Duodenal mucosa (tissue), 2 donors: ENCODE results near the gene CELSR3.

Experiments used
- H3K27ac ChIP-seq: one replicate; pipeline ENCODE4 v1.7.0; 2013; ENCODE audit warnings: low read depth, low read length
- H3K27me3 ChIP-seq, 2 donors: one replicate each; pipeline ENCODE4 v1.7.0; 2013; ENCODE audit warnings: low read length in 2 of 2, control low read depth in 1 of 2; ENCODE audit not compliant: insufficient read depth in 2 of 2, control insufficient read depth in 1 of 2
- H3K36me3 ChIP-seq, 2 donors: one replicate each; pipeline ENCODE4 v1.7.0; 2013; ENCODE audit warnings: low read length in 2 of 2, control low read depth in 1 of 2; ENCODE audit not compliant: insufficient read depth in 2 of 2, control insufficient read depth in 1 of 2
- H3K4me1 ChIP-seq, 2 donors: one replicate each; pipeline ENCODE4 v1.7.0; 2013; ENCODE audit warnings: low read length in 2 of 2, control low read depth in 1 of 2; ENCODE audit not compliant: insufficient read depth in 2 of 2, control insufficient read depth in 1 of 2
- H3K4me3 ChIP-seq, 2 donors: one replicate each; pipeline ENCODE4 v1.7.0; 2013; ENCODE audit warnings: low read length in 2 of 2, low read depth in 1 of 2
- H3K9ac ChIP-seq, 2 donors: one replicate each; pipeline ENCODE4 v1.7.0; 2013; ENCODE audit warnings: low read length in 2 of 2, low read depth in 1 of 2
- H3K9me3 ChIP-seq, 2 donors: one replicate each; pipeline ENCODE4 v1.7.0; 2013; ENCODE audit warnings: low read length in 2 of 2, control low read depth in 1 of 2; ENCODE audit not compliant: control insufficient read depth in 1 of 2

The CELSR3 gene

DNA sequence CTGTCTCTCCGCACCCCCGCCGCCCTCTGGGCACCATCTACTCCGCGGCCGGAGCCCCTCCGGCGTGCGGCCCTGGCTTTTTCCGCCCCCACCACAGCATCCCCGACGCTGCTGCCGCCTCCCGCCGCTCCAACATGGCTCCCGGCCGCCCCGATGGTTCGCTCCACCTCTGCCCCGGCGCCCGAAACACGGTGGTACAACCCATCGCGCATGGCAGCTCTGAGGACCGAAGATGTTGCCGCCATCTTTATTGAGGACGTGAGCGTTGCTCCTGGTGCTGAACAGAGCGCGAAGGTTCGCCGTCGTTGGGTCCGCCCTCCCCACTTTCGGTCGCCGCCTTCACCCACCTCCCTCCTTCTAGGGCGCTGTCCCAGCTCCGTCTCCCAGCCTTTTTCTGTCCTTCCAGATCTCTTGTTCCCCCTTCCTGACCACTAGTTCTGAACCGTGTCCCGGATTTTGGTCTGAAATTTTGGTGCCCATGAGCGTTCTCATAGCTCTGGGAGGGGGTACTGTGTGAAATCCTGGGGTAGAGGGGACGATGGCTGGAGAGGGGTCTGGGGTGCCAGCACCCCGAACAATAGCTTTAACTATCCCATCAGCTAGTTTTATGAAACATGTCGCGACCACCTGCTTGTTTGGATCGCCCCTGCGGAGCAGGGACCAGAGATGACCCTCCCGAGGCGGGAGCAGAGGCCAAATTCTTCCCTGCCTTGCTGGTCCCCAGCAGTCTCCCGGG is at the start of gene CELSR3:
Gene CELSR3, minus strand, starts transcription at position 134 of the 736 bp plus-strand sequence. CDS start 252 bp downstream, outside the sequence.
- peaks cover 0 to 13% of the 10 kb centered on the region in 2 donors for H3K4me1 ChIP-seq
- peak within 1 kb of the TSS; percentile 49 to 56 for H3K9ac ChIP-seq
- H3K36me3 ChIP-seq, result no peaks in the 10 kb centered on the region
- H3K27me3 ChIP-seq, result no peaks in the 10 kb centered on the region
- peak within 1 kb of the TSS; percentile 73 to 81 for H3K4me3 ChIP-seq
- peak within 1 kb of the TSS; percentile 72 for H3K27ac ChIP-seq
- H3K9me3 ChIP-seq, result no peaks in the 10 kb centered on the region

- no peaks in the 10 kb centered on the region for H3K9me3 ChIP-seq
- H3K27ac ChIP-seq, result no peak overlapping the region
- H3K4me3 ChIP-seq, result no peak overlapping the region
- H3K36me3 ChIP-seq, result peaks cover 7 to 53% of the 10 kb centered on the region in 2 donors
- H3K27me3 ChIP-seq, result no peaks in the 10 kb centered on the region
- peaks cover 26 to 31% of the 10 kb centered on the region in 2 donors for H3K4me1 ChIP-seq
- H3K9ac ChIP-seq, result no peak overlapping the region
These were observed 49.0 kb upstream of the CELSR3 start for GRCh38 chr3:48711727-48712126.

DNA sequence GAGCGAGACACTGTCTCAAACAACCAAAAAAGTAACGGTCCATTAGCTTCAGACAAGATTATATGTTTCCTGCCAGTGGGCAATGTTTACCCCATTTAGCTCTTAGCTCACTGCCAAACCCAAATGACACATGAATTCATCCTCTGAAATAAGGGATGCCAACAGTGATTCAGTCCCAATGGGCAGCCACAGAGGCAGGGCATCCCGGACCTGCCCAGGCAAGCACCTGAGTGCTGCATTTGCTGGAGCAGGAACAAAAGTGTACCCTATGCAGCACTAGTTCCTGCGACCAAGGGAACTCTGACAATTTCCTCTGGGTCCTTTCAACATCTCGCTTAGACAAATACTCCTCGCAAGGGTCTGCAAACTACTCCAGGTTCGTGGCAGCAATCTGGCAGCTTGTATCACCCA is 46.4 kb upstream of the CELSR3 start:
- Histone ChIP-seq H3K27me3 (no peaks in the 10 kb centered on the region), H3K9me3 (no peaks in the 10 kb centered on the region), H3K27ac (no peak overlapping the region), H3K4me1 (peaks cover 17 to 19% of the 10 kb centered on the region in 2 donors), H3K9ac (no peak overlapping the region), H3K36me3 (peaks cover 11 to 59% of the 10 kb centered on the region in 2 donors), H3K4me3 (no peak overlapping the region)

DNA sequence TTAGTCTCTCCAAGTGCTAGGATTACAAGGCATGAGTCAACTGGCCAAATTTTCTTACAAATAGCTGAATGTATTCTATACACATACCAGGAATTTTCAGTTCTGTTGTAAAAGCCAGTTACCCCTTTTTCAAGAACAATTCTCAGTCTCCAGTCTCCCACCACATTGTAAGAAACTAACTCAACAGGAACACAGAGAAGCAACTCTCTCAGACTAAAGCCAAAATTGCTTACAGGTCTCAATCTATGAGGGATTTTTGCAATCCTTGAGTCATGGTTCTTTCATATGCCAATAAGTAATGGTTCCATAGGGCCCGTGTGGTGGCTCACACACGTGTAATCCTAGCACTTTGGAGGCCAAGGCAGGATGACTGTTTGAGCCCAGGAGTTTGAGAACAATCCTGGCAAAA is 45.8 kb upstream of the CELSR3 start:
- H3K36me3 ChIP-seq, result peaks cover 11 to 59% of the 10 kb centered on the region in 2 donors
- H3K4me3 ChIP-seq, result no peak overlapping the region
- H3K27ac ChIP-seq, result no peak overlapping the region
- H3K27me3 ChIP-seq, result no peaks in the 10 kb centered on the region
- H3K9me3 ChIP-seq, result no peaks in the 10 kb centered on the region
- H3K4me1 ChIP-seq, result peaks cover 17 to 18% of the 10 kb centered on the region in 2 donors
- no peak overlapping the region for H3K9ac ChIP-seq

- H3K36me3 ChIP-seq, result peaks cover 8 to 55% of the 10 kb centered on the region in 2 donors
- peaks cover 11 to 12% of the 10 kb centered on the region in 2 donors for H3K4me1 ChIP-seq
- no peak overlapping the region for H3K27ac ChIP-seq
These were observed 44.5 kb upstream of the CELSR3 start for GRCh38 chr3:48707157-48707556.

DNA sequence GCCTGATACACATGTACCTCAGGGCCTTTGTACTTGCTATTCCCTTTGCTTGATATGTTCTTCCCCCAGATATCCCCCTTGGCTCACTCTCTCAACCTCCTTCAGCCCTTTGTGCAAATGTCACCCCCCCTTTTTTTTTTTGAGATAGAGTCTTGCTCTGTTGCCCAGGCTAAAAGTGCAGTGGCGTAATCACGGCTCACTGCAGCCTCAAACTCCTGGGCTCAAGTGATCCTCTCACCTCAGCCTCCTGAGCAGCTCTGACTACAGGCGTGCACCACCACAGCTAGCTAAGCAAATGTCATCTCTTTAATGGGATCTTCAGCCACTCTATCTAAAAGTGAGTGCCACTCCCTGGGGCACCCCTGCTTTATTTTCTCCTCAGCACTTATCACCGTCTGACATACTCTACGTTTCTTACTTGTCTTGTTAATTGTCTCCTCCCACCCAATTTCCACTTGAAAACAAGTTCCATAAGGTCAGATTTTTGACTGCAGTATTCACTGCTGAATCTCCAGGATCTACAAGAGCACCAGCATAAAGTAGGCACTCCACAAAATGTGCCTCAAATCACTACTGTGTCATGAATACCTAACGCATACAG is 39.7 kb upstream of the CELSR3 start:
- Histone ChIP-seq H3K4me1 (no peaks in the 10 kb centered on the region), H3K27me3 (no peaks in the 10 kb centered on the region), H3K36me3 (peaks cover 11 to 42% of the 10 kb centered on the region in 2 donors), H3K9me3 (no peaks in the 10 kb centered on the region), H3K4me3 (no peak overlapping the region), H3K27ac (no peak overlapping the region), H3K9ac (no peak overlapping the region)

More at GRCh38 chr3:48707157-48707556, 44.5 kb upstream of the CELSR3 start:
- no peak overlapping the region for H3K4me3 ChIP-seq
- H3K27me3 ChIP-seq, result no peaks in the 10 kb centered on the region
- no peak overlapping the region for H3K9ac ChIP-seq
- H3K9me3 ChIP-seq, result no peaks in the 10 kb centered on the region

DNA sequence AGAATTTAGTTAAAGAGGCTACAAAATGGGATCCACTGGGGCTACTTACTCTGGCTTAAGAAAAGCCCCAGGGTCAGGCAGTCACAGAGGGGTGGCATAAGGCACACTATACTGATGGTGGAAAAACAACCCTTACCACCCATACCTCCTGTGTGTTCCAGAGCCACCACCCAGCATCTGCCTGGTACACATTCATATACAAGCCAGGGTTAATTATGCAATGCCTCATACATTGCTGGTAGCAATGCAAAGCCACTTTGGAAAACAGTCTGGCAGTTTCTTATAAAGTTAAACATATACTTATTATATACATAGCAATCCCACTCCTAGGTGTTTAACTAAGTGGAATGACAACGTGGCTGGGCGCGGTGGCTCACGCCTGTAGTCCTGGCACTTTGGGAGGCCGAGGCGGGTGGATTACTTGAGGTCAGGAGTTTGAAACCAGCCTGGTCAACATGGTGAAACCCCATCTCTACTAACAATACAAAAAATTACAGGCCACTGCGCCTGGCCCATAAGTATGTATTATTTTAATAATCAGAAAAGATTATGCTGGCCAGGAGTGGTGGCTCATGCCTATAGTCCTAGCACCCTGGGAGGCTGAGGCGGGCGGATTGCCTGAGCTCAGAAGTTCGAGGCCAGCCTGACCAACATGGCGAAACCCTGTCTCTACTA is 38.2 kb upstream of the CELSR3 start:
- H3K9me3 ChIP-seq, result no peaks in the 10 kb centered on the region
- peaks cover 0 to 6% of the 10 kb centered on the region in 2 donors for H3K4me1 ChIP-seq
- no peak overlapping the region for H3K9ac ChIP-seq
- no peak overlapping the region for H3K4me3 ChIP-seq
- no peak overlapping the region for H3K27ac ChIP-seq
- peaks cover 7 to 39% of the 10 kb centered on the region in 2 donors for H3K36me3 ChIP-seq
- no peaks in the 10 kb centered on the region for H3K27me3 ChIP-seq

DNA sequence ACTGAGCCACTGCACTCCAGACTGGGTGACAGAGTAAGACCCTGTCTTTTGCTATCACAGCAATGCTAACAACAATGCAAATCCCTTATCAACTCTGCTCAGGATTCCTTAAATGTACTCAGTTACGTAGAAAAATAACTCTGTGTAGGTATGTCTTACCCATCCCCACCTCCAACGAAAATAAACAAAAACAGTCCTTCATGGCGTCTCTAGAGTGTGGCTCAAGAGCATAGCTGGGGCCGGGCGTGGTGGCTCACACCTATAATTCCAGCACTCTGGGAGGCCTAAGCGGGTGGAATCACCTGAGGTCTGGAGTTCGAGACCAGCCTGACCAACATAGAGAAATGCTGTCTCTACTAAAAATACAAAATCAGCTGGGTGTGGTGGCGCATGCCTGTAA is 36.2 kb upstream of the CELSR3 start:
- peaks cover 14 to 50% of the 10 kb centered on the region in 2 donors for H3K36me3 ChIP-seq
- no peak overlapping the region for H3K4me3 ChIP-seq
- H3K9ac ChIP-seq, result no peak overlapping the region
- H3K27ac ChIP-seq, result no peak overlapping the region
- no peaks in the 10 kb centered on the region for H3K9me3 ChIP-seq
- H3K27me3 ChIP-seq, result no peaks in the 10 kb centered on the region
- peaks cover 5 to 12% of the 10 kb centered on the region in 2 donors for H3K4me1 ChIP-seq

- Histone ChIP-seq H3K4me1 (peaks cover 5 to 12% of the 10 kb centered on the region in 2 donors), H3K4me3 (no peak overlapping the region), H3K9me3 (no peaks in the 10 kb centered on the region), H3K27me3 (no peaks in the 10 kb centered on the region), H3K27ac (no peak overlapping the region), H3K36me3 (peaks cover 18 to 59% of the 10 kb centered on the region in 2 donors), H3K9ac (no peak overlapping the region)
These were observed 35.3 kb upstream of the CELSR3 start for GRCh38 chr3:48697952-48698351.

DNA sequence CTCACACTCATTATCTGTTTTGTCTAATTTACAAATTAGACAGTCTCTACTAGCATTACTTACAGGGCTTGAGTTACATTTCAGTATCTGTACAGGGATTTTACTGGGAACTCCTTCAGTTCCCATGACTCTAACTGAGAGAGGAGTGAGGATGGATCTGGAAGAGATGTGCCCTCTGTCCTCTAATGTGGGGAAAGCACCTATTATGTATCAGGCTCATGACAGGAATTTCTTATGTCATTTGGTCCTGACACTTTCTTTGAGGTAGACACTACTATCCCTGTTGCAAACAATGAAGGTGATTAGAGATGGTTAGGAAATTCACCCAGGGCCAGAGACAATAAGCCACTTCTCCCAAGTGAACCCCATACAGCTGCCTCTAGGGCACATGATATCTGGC is 33.9 kb upstream of the CELSR3 start:
- Histone ChIP-seq H3K4me3 (no peak overlapping the region), H3K4me1 (peaks cover 5 to 12% of the 10 kb centered on the region in 2 donors), H3K27ac (no peak overlapping the region)

More for the DNA sequence above, 33.9 kb upstream of the CELSR3 start:
- no peak overlapping the region for H3K9ac ChIP-seq
- no peaks in the 10 kb centered on the region for H3K9me3 ChIP-seq
- H3K27me3 ChIP-seq, result no peaks in the 10 kb centered on the region
- H3K36me3 ChIP-seq, result peaks cover 29 to 67% of the 10 kb centered on the region in 2 donors
